K562 (cell line): Measurements from ENCODE around the gene MAP2K3. TPM values are rescaled to one million over a fixed set of nuclear protein-coding genes. Genes with fewer than 3 reads are reported as not detected.
A peak's percentile ranks its signal among the peaks of the same experiment; 100 is the strongest.
"Not testable (repeated sequence)": the region's sequence is repeated elsewhere in the genome, so short reads cannot be mapped to it uniquely, and the experiment has no call there.

Source experiments
- ATAC-seq: fragments of 200-7000 bp; cut with Tn5 transposase; 3 replicates; pipeline ENCODE4 v1.9.1; 2020; ENCODE audit warnings: moderate library complexity
- BruUV-seq: library from RNA; stranded (reverse); fragments of 400-500 nt; replicated peaks from 2 replicates; lab custom pipeline; 2021; lab: Mats Ljungman, UMichigan
- CTCF ChIA-PET: fragments of 300-600 bp; formaldehyde crosslinking; extraction: SDS; loops from one replicate; lab custom pipeline; 2021; ENCODE audit warnings: low intra/inter-chr PET ratio; lab: Yijun Ruan, JAX
- POLR2A ChIA-PET: fragments of 300-600, 350-650 bp; sonication (Branson Sonifier 250); formaldehyde crosslinking; extraction: SDS; loops from one replicate; lab custom pipeline; 2021; ENCODE audit warnings: antibody characterized with exemption, inconsistent platforms; lab: Yijun Ruan, JAX
- DNase-seq, 4 experiments: peaks; one replicate each; pipeline versions ENCODE4 v3.0.0 to v3.0.0-alpha.2; 2011 to 2018; ENCODE audit warnings: low spot score in 3 of 4, mixed read lengths in 3 of 4; ENCODE audit errors: extremely low read depth in 1 of 4
- FAIRE-seq: peaks from 2 replicates; lab custom pipeline; 2011; peaks lifted over from hg19 to GRCh38; lab: Jason Lieb, UNC
- H2AFZ ChIP-seq: 2 replicates; pipeline ENCODE4 v1.6.0; 2011; ENCODE audit warnings: low read depth, low read length, control low read depth, inconsistent platforms
- H3K27ac ChIP-seq: fragments of 200-600 bp; 3 replicates; pipeline ENCODE4 v1.8.0; 2011; ENCODE audit warnings: low read depth, mild to moderate bottlenecking, control low read depth, inconsistent platforms, low read length, moderate library complexity, mixed read lengths; ENCODE audit errors: extremely low read depth
- H3K27me3 ChIP-seq, 2 experiments: fragments of 300-600 bp in 1 of 2; 2 replicates in 1 of 2; 3 replicates in 1 of 2; pipeline versions ENCODE4 v1.6.0 to v1.8.0; 2011; ENCODE audit warnings: inconsistent platforms in 2 of 2, low read length in 2 of 2, mild to moderate bottlenecking in 1 of 2, mixed read lengths in 1 of 2, moderate library complexity in 1 of 2; ENCODE audit not compliant: control insufficient read depth in 2 of 2, insufficient read depth in 2 of 2
- H3K36me3 ChIP-seq: fragments of 300-600 bp; 3 replicates; pipeline ENCODE4 v1.8.0; 2011; ENCODE audit warnings: mild to moderate bottlenecking, low read length, inconsistent platforms; ENCODE audit not compliant: control insufficient read depth, insufficient read depth
- H3K4me1 ChIP-seq, 2 experiments: fragments of 200-600 bp in 1 of 2; replicated peaks in 1 of 2; 2 replicates in 1 of 2; 3 replicates in 1 of 2; pipeline versions ENCODE4 v1.5.1 to v1.8.0; 2011; ENCODE audit warnings: inconsistent platforms in 2 of 2, low read length in 2 of 2, mild to moderate bottlenecking in 1 of 2, mixed read lengths in 1 of 2, moderate library complexity in 1 of 2; ENCODE audit not compliant: control insufficient read depth in 2 of 2, insufficient read depth in 2 of 2
- H3K4me2 ChIP-seq: 2 replicates; pipeline ENCODE4 v1.6.1; 2011; ENCODE audit warnings: low read length, control low read depth, inconsistent platforms, mixed read lengths; ENCODE audit not compliant: insufficient read depth
- H3K4me3 ChIP-seq: fragments of 200-600 bp; sonication (generic), shearing (Covaris generic); 2 replicates; pipeline ENCODE4 v1.5.1; 2016; ENCODE audit warnings: control low read depth, inconsistent platforms
- H3K79me2 ChIP-seq: fragments of 200-600 bp; 3 replicates; pipeline ENCODE4 v1.8.0; 2011; ENCODE audit warnings: low read length, inconsistent platforms; ENCODE audit not compliant: control insufficient read depth, insufficient read depth
- H3K9ac ChIP-seq, 2 experiments: 2 replicates each; pipeline versions ENCODE4 v1.6.0 to v1.6.1; 2011; ENCODE audit warnings: low read depth in 2 of 2, low read length in 2 of 2, control low read depth in 1 of 2, inconsistent platforms in 1 of 2, mild to moderate bottlenecking in 1 of 2, mixed read lengths in 1 of 2; ENCODE audit not compliant: insufficient read depth in 1 of 2
- H3K9me1 ChIP-seq: one replicate; pipeline ENCODE4 v1.6.0; 2011; ENCODE audit warnings: inconsistent platforms, mild to moderate bottlenecking, low read length, moderate library complexity; ENCODE audit not compliant: control insufficient read depth, insufficient read depth
- H3K9me3 ChIP-seq: replicated peaks from 2 replicates; pipeline ENCODE4 v1.5.1; 2011; ENCODE audit warnings: low read depth, low read length, inconsistent platforms; ENCODE audit not compliant: control insufficient read depth, insufficient read depth
- H4K20me1 ChIP-seq: replicated peaks from 2 replicates; pipeline ENCODE4 v1.6.1; 2011; ENCODE audit warnings: low read length, inconsistent platforms, mixed read lengths; ENCODE audit not compliant: control insufficient read depth, insufficient read depth
- RBM25 ChIP-seq: fragments of 200-400 bp; formaldehyde crosslinking; IDR thresholded peaks from 2 replicates; pipeline ENCODE4 v1.6.1; 2018; ENCODE audit warnings: low read length, low read depth, moderate library complexity; ENCODE audit not compliant: severe bottlenecking
- ZFP36 ChIP-seq: fragments of 150-350 bp; IDR thresholded peaks from 2 replicates; pipeline ENCODE4 v1.6.1; 2018; ENCODE audit warnings: low read length, low read depth; ENCODE audit not compliant: partially characterized antibody
- WGBS: fragments of 100-300 bp; shearing (Covaris generic); methylation state at CpG from one replicate; pipeline ENCODE4 v1.1.6; 2016; ENCODE audit warnings: low coverage, mixed read lengths; ENCODE audit not compliant: insufficient coverage; ENCODE audit errors: missing lambda C conversion rate; 5-methylcytosine and 5-hydroxymethylcytosine counted together
- in situ Hi-C: fragments of 300-500 bp; cut with MboI; formaldehyde crosslinking; loops from 4 replicates; pipeline ENCODE4 v1.15.0; 2018; ENCODE audit warnings: inconsistent platforms, mixed read lengths
- intact Hi-C: fragments of 100-400 bp; cut with micrococcal nuclease; formaldehyde crosslinking; loops from 2 replicates; pipeline ENCODE4 v1.14.2; 2022
- polyA plus RNA-seq, 8 experiments: library from polyadenylated mRNA; depleted of rRNA in 4 of 8; stranded (reverse) in 5 of 8; unstranded in 3 of 8; fragments of >200 nt; fragmentation: Nextera tagmentation in 2 of 8; fragmentation: Illumina TruSeq in 1 of 8; extraction: Ambion mirVana in 2 of 8; extraction: Trizol in 1 of 8; gene quantifications; 2 replicates each; pipeline versions ENCODE4 v1.2.1 to v1.2.3, GENCODE V29; 2011 to 2014; ENCODE audit warnings: inconsistent platforms in 1 of 8, missing spikeins in 1 of 8
- total RNA-seq, 7 experiments: library from RNA; depleted of rRNA in 6 of 7; stranded (reverse); fragments of >200 nt in 6 of 7; fragmentation: Illumina TruSeq in 2 of 7; extraction: Trizol in 2 of 7; gene quantifications; 2 replicates each; pipeline versions ENCODE4 v1.2.1 to v1.2.3, GENCODE V29; 2011 to 2021; ENCODE audit warnings: low replicate concordance in 1 of 7

Gene MAP2K3
- total and polyA plus RNA-seq, 9 of the 15 experiments (the other 6 are each of a cell fraction or from before 2014, with no cell fraction given) = 0.18 to 14.8 (median 3.5) TPM

DNA sequence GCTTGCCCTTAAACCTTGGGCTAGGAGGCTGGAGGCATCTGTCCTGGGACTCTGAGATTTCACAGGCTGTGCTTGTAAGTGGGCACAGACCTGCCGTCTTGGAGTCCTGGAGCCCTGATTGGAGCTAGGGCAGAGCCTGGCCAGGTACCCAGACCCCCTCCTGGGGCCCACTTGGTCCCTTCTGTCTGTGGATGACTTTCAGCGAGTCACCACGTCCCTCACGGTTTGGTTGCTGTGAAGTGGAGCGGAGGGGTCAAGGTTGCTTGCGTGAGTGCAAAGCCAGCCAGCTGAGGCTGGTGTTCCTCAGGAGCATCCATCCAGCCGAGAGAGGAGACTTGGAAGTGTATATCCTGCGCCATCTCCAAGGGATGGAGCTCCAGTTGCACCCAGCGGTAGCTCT, 36.5 kb downstream of the MAP2K3 start:
- H3K36me3 ChIP-seq, H3K27ac ChIP-seq, ATAC-seq, H3K4me1 ChIP-seq, H3K9me1 ChIP-seq, FAIRE-seq, CTCF ChIA-PET, H3K9ac ChIP-seq, H3K27me3 ChIP-seq, H4K20me1 ChIP-seq, H3K4me2 ChIP-seq, BruUV-seq, H2AFZ ChIP-seq, DNase-seq, POLR2A ChIA-PET, H3K9me3 ChIP-seq, H3K79me2 ChIP-seq, intact Hi-C loops, H3K4me3 ChIP-seq: not testable (repeated sequence)
- in situ Hi-C loops = loop anchor here (5.0 kb wide), 1 partner anchor 441 kb away; no protein-coding TSS in a partner anchor
- WGBS = 13% methylated on average over 7 of the region's 9 CpGs

DNA sequence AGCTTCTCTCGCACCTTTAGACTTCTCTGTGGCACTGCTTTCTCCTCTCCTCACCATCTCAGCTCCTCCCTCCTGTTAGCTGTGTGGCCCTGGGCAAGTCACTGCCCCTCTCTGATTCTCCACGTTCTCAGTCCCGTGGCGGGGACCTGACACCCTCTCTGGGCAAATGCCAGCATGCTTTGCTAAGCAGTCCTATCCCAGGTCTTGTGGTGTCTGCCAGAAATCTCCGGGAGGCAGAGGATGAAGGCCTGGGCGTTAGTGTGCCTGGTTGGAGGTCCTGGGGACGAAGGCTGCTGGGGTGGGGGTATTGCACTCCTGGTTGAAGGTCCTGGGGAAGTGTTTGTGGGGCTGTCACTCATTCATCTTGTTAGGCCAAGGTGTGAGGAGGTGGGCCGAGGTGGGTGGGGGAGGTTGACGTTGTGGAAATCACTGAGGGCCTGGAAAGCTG, 37.3 kb downstream of the MAP2K3 start:
- H3K27ac ChIP-seq, H4K20me1 ChIP-seq, CTCF ChIA-PET, ATAC-seq, H3K9me3 ChIP-seq, H2AFZ ChIP-seq, FAIRE-seq, intact Hi-C loops, H3K9me1 ChIP-seq, H3K4me3 ChIP-seq, POLR2A ChIA-PET, H3K79me2 ChIP-seq, H3K36me3 ChIP-seq, H3K27me3 ChIP-seq, DNase-seq, H3K9ac ChIP-seq, H3K4me2 ChIP-seq, BruUV-seq: not testable (repeated sequence)
- in situ Hi-C loops = loop anchor here (5.0 kb wide), 1 partner anchor 441 kb away; no protein-coding TSS in a partner anchor
- 53% methylated on average over 3 of the region's 9 CpGs for WGBS
- TF ChIP-seq RBM25 = peak; percentile 23
- peak; percentile 21 for TF ChIP-seq ZFP36
- TF ChIP-seq, all 486 proteins: peak for 2; not testable (repeated sequence) for 484
- not testable (repeated sequence) for H3K4me1 ChIP-seq

DNA sequence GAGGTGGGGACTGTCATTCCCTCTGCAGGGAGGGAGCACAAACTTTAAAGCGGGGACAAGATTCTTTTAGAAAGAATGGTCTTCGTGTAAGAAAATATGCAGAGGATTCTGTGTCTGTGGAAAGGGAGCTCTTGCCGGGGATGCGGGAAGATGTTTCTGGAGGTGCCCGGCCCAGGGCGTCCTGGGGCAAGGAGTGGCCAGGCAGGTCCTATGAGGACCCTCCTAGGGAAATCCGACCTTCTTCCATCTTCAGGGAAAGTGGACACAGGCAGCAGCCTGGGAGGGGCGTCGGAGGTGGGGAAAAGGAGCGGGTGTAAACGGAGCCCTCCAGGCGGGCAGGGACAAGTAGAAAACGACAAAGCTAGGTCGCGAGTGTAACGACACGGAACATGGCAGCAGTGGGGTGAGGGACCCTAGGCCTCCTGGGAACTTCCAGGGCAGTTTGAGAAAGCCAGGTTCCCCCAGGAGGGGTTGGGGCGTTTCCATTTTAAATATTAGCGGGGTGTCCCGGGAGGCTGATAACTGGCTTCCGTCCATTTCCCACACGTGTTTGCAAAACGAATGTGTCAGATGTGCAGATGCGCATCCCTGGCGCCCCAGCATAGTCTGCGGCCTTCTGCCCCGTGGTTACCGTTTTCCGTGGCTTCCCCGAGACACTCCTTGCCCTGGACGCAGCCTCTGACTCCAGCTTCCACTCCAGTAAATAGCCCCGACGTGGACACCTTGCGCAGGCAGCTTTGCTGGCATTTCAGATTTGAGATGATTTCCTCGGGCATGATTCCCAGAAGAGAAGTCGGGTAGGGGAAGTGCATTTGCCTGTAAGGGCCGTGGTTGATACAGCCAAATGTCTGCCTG, 39.0 kb downstream of the MAP2K3 start:
- DNase-seq, H3K79me2 ChIP-seq, H4K20me1 ChIP-seq, intact Hi-C loops, H3K9ac ChIP-seq, POLR2A ChIA-PET, H3K4me1 ChIP-seq, H3K27ac ChIP-seq, H3K27me3 ChIP-seq, H3K9me3 ChIP-seq, BruUV-seq, H3K36me3 ChIP-seq, H3K9me1 ChIP-seq, FAIRE-seq: not testable (repeated sequence)
- peak; percentile 5; the same call in 2 of the 3 replicates for ATAC-seq
- Histone ChIP-seq H3K4me2 (peak overlapping the region; percentile 76), H3K4me3 (peak overlapping the region; percentile 49), H2AFZ (peak overlapping the region; percentile 89)
- in situ Hi-C loops = loop anchor here (5.0 kb wide), 1 partner anchor 439 kb away; no protein-coding TSS in a partner anchor
- 23% methylated on average over 24 of the region's 37 CpGs for WGBS
- CTCF ChIA-PET = interaction anchor here (0.6 kb wide), 1 partner anchor 47 kb away, joined by 3 read pairs; no protein-coding TSS in a partner anchor
